HT1080 (cell line): ENCODE results near the gene ST3GAL5. TPM values are rescaled to one million over a fixed set of nuclear protein-coding genes. Genes with fewer than 3 reads are reported as not detected.

ENCODE experiments used
- DNase-seq: peaks from one replicate; pipeline ENCODE4 v3.0.0-alpha.2; 2015; ENCODE audit warnings: low read depth
- total RNA-seq: library from RNA; depleted of rRNA; stranded (reverse); fragments of >200 nt; shearing (Covaris generic); gene quantifications from 2 replicates; pipeline ENCODE4 v1.2.3, GENCODE V29; 2014

The ST3GAL5 gene
- total RNA-seq, 1 experiment from 2014 or later, result 1.2 TPM

- no peak for DNase-seq
Observed at GRCh38 chr2:85917887-85918795, 29.4 kb upstream of the ST3GAL5 start.

GRCh38 chr2:85915606-85916303 lies 27.0 kb upstream of the ST3GAL5 start:
- DNase-seq, result no peak

GRCh38 chr2:85914922-85915321 lies 26.1 kb upstream of the ST3GAL5 start:
- DNase-seq, result no peak

GRCh38 chr2:85913884-85914881 lies 25.4 kb upstream of the ST3GAL5 start:
- peak; percentile 22 for DNase-seq

GRCh38 chr2:85911814-85912692 lies 23.3 kb upstream of the ST3GAL5 start:
- DNase-seq, result peak; percentile 65

GRCh38 chr2:85911097-85911496 lies 22.3 kb upstream of the ST3GAL5 start:
- DNase-seq, result no peak

GRCh38 chr2:85909005-85909404 lies 20.2 kb upstream of the ST3GAL5 start:
- no peak for DNase-seq

GRCh38 chr2:85908506-85908905 lies 19.7 kb upstream of the ST3GAL5 start:
- DNase-seq, result no peak

- peak; percentile 16 for DNase-seq
Observed at GRCh38 chr2:85907671-85908157, 18.9 kb upstream of the ST3GAL5 start.

- no peak for DNase-seq
Observed at GRCh38 chr2:85906748-85907147, 18.0 kb upstream of the ST3GAL5 start.

- DNase-seq, result no peak
Observed at GRCh38 chr2:85905891-85906290, 17.1 kb upstream of the ST3GAL5 start.

GRCh38 chr2:85905187-85905666 lies 16.4 kb upstream of the ST3GAL5 start:
- no peak for DNase-seq

- DNase-seq, result no peak
Observed at GRCh38 chr2:85903849-85904248, 15.1 kb upstream of the ST3GAL5 start.

GRCh38 chr2:85902496-85902895 lies 13.7 kb upstream of the ST3GAL5 start:
- peak; percentile 20 for DNase-seq

GRCh38 chr2:85901155-85901554 lies 12.4 kb upstream of the ST3GAL5 start:
- DNase-seq, result no peak

GRCh38 chr2:85900366-85900765 lies 11.6 kb upstream of the ST3GAL5 start:
- no peak for DNase-seq

- no peak for DNase-seq
Observed at GRCh38 chr2:85899849-85900248, 11.1 kb upstream of the ST3GAL5 start.

GRCh38 chr2:85899284-85899683 lies 10.5 kb upstream of the ST3GAL5 start:
- no peak for DNase-seq

- no peak for DNase-seq
Observed at GRCh38 chr2:85898881-85899280, 10.1 kb upstream of the ST3GAL5 start.
